Loucy (cell line): Measurements from ENCODE around the gene SLC22A23.

Experiments
- H2AFZ ChIP-seq: fragments of 200-600 bp; sonication (generic); 2 replicates; pipeline ENCODE4 v1.6.0; 2016; ENCODE audit warnings: antibody characterized with exemption, mild to moderate bottlenecking, low read length, moderate library complexity
- H3F3A ChIP-seq: fragments of 200-600 bp; 2 replicates; pipeline ENCODE4 v1.6.0; 2016; ENCODE audit warnings: antibody characterized with exemption, low read depth, mild to moderate bottlenecking
- H3K27me3 ChIP-seq: fragments of 200-600 bp; sonication (generic); 2 replicates; pipeline ENCODE4 v1.6.1; 2014; ENCODE audit warnings: low read length, mild to moderate bottlenecking; ENCODE audit not compliant: insufficient read depth, poor library complexity, severe bottlenecking
- H3K36me3 ChIP-seq: fragments of 200-600 bp; sonication (generic); 2 replicates; pipeline ENCODE4 v1.6.1; 2016; ENCODE audit warnings: low read length; ENCODE audit not compliant: insufficient read depth
- H3K4me1 ChIP-seq: fragments of 200-600 bp; sonication (generic); 2 replicates; pipeline ENCODE4 v1.5.1; 2014; ENCODE audit warnings: low read length, mild to moderate bottlenecking; ENCODE audit not compliant: insufficient read depth, poor library complexity, severe bottlenecking
- H3K4me2 ChIP-seq: fragments of 200-600 bp; sonication (generic); 2 replicates; pipeline ENCODE4 v1.6.0; 2014; ENCODE audit warnings: antibody characterized with exemption, low read length, low read depth, mild to moderate bottlenecking; ENCODE audit not compliant: poor library complexity, severe bottlenecking
- H3K4me3 ChIP-seq: fragments of 200-600 bp; sonication (generic); 2 replicates; pipeline ENCODE4 v1.5.1; 2014; ENCODE audit warnings: low read length, mild to moderate bottlenecking, mixed read lengths; ENCODE audit not compliant: poor library complexity, severe bottlenecking
- H3K79me2 ChIP-seq: fragments of 200-600 bp; sonication (generic); 2 replicates; pipeline ENCODE4 v1.6.1; 2014; ENCODE audit warnings: low read length; ENCODE audit not compliant: insufficient read depth
- H3K9ac ChIP-seq: fragments of 200-600 bp; sonication (generic); 2 replicates; pipeline ENCODE4 v1.6.0; 2014; ENCODE audit warnings: mild to moderate bottlenecking, low read depth, low read length, moderate library complexity; ENCODE audit not compliant: poor library complexity, severe bottlenecking
- H3K9me2 ChIP-seq: fragments of 200-600 bp; sonication (generic); replicated peaks from 2 replicates; pipeline ENCODE4 v1.6.1; 2016; ENCODE audit warnings: low read depth, low read length, mixed read lengths
- H3K9me3 ChIP-seq: fragments of 200-600 bp; sonication (generic); 2 replicates; pipeline ENCODE4 v1.6.1; 2014; ENCODE audit warnings: mild to moderate bottlenecking, antibody characterized with exemption, low read length, low read depth; ENCODE audit not compliant: insufficient read depth
- H4K20me1 ChIP-seq: fragments of 200-600 bp; sonication (generic); 2 replicates; pipeline ENCODE4 v1.6.0; 2014; ENCODE audit warnings: antibody characterized with exemption, low read length, mild to moderate bottlenecking; ENCODE audit not compliant: insufficient read depth, poor library complexity, severe bottlenecking
- EZH2phosphoT487 ChIP-seq: fragments of 200-600 bp; IDR thresholded peaks from 2 replicates; pipeline ENCODE4 v1.6.1; 2018; ENCODE audit warnings: antibody characterized with exemption, mild to moderate bottlenecking, moderate library complexity, borderline replicate concordance
- TF ChIP-seq, protein P1 (sequence below): fragments of 200-600 bp; sonication (generic); conservative IDR thresholded peaks from 2 replicates; pipeline ENCODE4 v1.5.1; 2014; ENCODE audit warnings: mild to moderate bottlenecking, antibody characterized with exemption, low read length

Gene SLC22A23

DNA sequence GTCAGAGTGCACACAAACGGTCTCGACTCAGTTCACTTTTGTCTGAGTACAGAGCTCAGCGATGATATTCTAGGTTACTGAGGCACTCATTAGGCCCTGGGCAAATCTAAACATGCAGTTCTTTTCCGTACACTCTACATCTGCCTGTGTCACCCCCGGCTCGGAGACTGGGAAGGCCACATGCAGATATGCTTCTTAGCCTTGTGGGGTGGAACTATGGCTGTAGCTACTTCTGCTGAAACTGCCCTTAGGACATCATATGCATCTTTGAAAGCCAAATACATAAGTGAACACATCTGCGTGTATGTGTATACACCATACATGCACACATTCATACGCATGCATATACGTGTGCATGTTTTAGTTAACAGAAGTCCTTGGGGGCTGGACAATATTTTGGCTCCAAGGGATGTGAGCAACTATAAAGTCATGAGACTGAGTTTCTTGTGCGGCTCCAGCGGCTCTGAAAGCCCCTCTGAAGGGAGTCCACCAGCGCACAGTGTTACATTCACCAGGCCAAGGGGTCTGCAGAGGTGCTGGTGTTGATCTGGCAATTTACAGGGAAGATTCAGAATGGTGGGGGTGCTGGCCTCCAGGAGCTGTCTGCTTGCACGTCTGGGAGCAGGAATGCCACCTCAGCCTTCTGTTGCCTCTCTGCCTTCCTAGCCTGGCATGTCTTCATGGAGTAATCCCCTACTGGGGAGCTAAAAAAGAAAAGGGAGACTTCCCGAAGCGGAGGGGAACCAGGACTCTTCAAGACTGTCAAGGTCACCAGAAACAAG lies 166.5 kb downstream of the SLC22A23 start:
- H3K9me2 ChIP-seq: no peaks in the 10 kb centered on the region
- no peaks in the 10 kb centered on the region for H4K20me1 ChIP-seq
- H3K27me3 ChIP-seq: no peaks in the 10 kb centered on the region
- no peak overlapping the region for H2AFZ ChIP-seq
- H3K4me3 ChIP-seq: no peak overlapping the region
- H3K4me1 ChIP-seq: no peaks in the 10 kb centered on the region
- H3F3A ChIP-seq: no peaks in the 10 kb centered on the region
- no peaks in the 10 kb centered on the region for H3K36me3 ChIP-seq
- no peak overlapping the region for H3K9ac ChIP-seq
- no peaks in the 10 kb centered on the region for H3K9me3 ChIP-seq
- TF ChIP-seq, protein P1, sequence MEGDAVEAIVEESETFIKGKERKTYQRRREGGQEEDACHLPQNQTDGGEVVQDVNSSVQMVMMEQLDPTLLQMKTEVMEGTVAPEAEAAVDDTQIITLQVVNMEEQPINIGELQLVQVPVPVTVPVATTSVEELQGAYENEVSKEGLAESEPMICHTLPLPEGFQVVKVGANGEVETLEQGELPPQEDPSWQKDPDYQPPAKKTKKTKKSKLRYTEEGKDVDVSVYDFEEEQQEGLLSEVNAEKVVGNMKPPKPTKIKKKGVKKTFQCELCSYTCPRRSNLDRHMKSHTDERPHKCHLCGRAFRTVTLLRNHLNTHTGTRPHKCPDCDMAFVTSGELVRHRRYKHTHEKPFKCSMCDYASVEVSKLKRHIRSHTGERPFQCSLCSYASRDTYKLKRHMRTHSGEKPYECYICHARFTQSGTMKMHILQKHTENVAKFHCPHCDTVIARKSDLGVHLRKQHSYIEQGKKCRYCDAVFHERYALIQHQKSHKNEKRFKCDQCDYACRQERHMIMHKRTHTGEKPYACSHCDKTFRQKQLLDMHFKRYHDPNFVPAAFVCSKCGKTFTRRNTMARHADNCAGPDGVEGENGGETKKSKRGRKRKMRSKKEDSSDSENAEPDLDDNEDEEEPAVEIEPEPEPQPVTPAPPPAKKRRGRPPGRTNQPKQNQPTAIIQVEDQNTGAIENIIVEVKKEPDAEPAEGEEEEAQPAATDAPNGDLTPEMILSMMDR: no peak
- TF ChIP-seq EZH2phosphoT487: no peak
- no peak overlapping the region for H3K4me2 ChIP-seq
- no peaks in the 10 kb centered on the region for H3K79me2 ChIP-seq

DNA sequence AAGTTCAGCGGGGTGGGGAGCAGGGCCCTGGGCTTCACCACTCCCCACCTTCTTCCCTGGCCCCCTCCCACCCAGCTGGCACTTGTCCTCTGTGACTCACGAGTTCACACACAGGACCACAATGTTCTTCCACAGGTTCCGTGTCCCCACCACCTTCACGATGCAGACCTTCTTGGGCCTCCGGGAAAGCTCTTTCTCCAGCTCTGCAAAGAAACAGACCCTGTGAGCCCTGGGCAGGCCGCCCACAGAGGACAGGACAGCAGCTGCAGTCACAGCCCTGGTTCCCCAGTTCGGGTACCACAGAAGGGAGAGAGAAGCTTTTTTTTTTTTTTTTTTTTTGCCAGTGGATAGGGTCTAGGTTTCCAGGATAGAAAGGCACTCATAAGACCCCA lies 167.2 kb downstream of the SLC22A23 start:
- Histone ChIP-seq H3F3A (no peaks in the 10 kb centered on the region), H3K4me2 (no peak overlapping the region), H3K9ac (no peak overlapping the region), H3K9me3 (no peaks in the 10 kb centered on the region), H3K79me2 (no peaks in the 10 kb centered on the region), H3K9me2 (no peaks in the 10 kb centered on the region), H4K20me1 (no peaks in the 10 kb centered on the region), H3K4me3 (no peak overlapping the region), H3K36me3 (no peaks in the 10 kb centered on the region), H3K4me1 (peaks cover 3% of the 10 kb centered on the region), H2AFZ (no peak overlapping the region), H3K27me3 (no peaks in the 10 kb centered on the region)
- TF ChIP-seq, protein P1: no peak
- no peak for TF ChIP-seq EZH2phosphoT487

DNA sequence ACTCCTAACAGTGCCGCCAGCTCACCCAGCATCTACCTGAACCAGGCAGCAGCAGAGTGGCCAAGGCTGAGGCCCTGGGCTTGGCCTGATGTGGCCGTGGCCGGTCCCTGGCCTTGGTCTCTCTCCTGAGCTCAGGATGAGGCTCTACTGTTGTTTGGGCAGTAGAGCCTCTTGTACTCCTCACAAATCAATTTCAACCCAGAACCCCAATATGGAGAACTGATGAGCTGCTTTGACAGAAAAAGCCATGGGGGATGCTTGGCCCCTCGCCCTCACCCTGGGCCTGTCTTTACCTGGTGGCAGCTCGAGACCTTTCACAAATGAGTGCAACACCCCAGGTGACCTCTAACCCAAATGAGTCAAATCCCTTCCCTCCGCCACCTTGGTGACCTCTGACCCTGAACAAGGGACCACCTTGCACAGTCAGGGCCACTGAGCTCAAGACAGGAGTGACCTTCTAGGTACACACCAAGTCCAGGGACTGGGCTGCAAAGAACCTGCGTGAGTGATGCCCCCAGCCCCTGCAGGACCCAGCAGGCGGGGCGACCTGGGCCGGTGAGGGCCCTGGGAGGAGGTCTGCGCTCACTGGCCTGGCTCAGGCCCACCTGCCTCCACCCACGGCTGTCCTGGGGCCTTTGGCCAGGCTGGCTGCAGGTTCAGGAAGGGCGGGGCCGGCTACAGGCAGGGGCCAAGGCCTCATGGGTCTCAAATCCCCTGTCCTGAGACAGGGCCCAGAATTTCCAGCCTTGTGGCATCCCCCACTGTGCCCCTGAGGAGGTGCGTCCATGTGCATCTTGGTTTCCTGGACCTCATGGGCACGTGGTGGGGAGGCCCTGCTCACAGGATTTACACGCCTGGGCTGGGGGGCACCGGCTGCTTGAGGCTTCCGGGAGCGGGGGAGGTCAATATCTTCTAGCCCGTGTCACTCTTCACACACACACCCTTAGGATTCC lies 167.9 kb downstream of the SLC22A23 start:
- Histone ChIP-seq H3K4me1 (peaks cover 9% of the 10 kb centered on the region), H2AFZ (no peak overlapping the region), H3K9ac (no peak overlapping the region), H3K27me3 (no peaks in the 10 kb centered on the region), H3K9me2 (no peaks in the 10 kb centered on the region), H3F3A (no peaks in the 10 kb centered on the region), H3K79me2 (no peaks in the 10 kb centered on the region), H3K9me3 (no peaks in the 10 kb centered on the region), H3K4me2 (no peak overlapping the region), H4K20me1 (no peaks in the 10 kb centered on the region), H3K4me3 (no peak overlapping the region), H3K36me3 (no peaks in the 10 kb centered on the region)
- no peak for TF ChIP-seq EZH2phosphoT487
- TF ChIP-seq, protein P1: no peak
